Measurements from ENCODE around the gene C2CD4C. TPM values are rescaled to one million over a fixed set of nuclear protein-coding genes. Genes with fewer than 3 reads are reported as not detected.
"Not testable (repeated sequence)": the region's sequence is repeated elsewhere in the genome, so short reads cannot be mapped to it uniquely, and the experiment has no call there.

Gene C2CD4C
- total RNA-seq, 2 donors from 2014 or later: 0.13 to 0.40 TPM

DNA sequence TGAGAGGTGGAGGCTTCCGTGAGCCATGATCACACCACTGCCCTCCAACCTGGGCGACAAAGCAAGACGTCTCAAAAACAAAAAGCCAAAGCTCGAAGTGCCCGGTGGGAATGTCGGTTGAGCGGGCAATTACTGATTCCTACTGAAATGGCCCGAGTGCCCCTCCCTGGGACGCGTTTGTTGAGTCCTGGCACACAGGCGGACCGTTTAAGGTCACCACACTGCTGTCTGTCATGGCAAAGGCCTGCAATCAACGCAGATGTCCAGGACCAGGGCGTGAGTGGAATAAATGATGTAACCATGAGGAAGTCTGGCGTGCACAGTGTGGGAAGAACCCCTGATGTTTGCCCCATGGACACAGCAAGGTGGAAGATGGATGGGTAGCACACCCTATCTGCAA is 19.2 kb upstream of the C2CD4C start:
- no peaks in the 10 kb centered on the region for H3K9me3 Mint-ChIP-seq
- no peak overlapping the region for H3K27ac Mint-ChIP-seq
- H3K27me3 Mint-ChIP-seq: no peaks in the 10 kb centered on the region
- no peak for ATAC-seq (replicated peaks)
- no peak overlapping the region for H3K4me3 Mint-ChIP-seq
- H3K4me1 Mint-ChIP-seq: peaks cover 4% of the 10 kb centered on the region
- no peaks in the 10 kb centered on the region for H3K36me3 Mint-ChIP-seq (ENCODE audit: low read depth)

- H3K4me3 Mint-ChIP-seq; ATAC-seq (replicated peaks); H3K27me3 Mint-ChIP-seq; H3K36me3 Mint-ChIP-seq (ENCODE audit: low read depth); H3K4me1 Mint-ChIP-seq; H3K27ac Mint-ChIP-seq; H3K9me3 Mint-ChIP-seq: not testable (repeated sequence)
Observed at GRCh38 chr19:427675-428074, 18.7 kb upstream of the C2CD4C start.

DNA sequence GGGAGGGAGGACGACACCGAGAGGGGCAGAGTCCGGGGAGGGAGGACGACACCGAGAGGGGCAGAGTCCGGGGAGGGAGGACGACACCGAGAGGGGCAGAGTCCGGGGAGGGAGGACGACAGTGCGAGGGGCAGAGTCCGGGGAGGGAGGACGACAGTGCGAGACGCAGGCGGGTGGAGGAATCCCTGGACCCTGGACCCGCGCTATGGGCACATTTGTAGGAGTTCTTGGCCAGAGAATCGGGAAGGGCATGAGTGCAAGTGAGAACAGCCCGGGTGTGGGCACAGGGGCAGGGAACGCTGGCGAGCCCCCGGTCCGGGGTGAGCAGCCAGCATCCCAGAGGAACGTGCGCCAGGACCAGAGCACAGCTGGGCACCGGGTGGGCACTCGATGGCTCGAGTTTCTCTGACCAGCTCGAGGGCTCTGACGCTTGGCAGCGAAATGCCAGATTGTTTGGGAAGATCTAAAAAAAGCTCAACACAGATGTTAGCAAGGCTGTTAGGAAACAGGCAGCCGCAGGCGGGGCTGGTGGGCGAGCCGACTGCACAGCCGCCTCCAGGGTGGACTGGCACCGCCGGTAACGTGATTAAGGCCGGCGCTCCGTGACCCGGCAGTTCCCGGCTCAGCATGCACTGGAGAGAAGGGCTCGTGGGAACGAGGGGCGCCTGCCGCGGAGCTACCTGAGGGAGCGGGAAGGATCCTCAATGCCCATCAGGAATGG is 17.9 kb upstream of the C2CD4C start:
- no peak overlapping the region for H3K4me3 Mint-ChIP-seq
- ATAC-seq (replicated peaks): no peak
- H3K4me1 Mint-ChIP-seq: peaks cover 4% of the 10 kb centered on the region
- no peaks in the 10 kb centered on the region for H3K9me3 Mint-ChIP-seq
- H3K27ac Mint-ChIP-seq: no peak overlapping the region
- H3K36me3 Mint-ChIP-seq (ENCODE audit: low read depth): no peaks in the 10 kb centered on the region
- H3K27me3 Mint-ChIP-seq: no peaks in the 10 kb centered on the region

- Mint-ChIP-seq H3K4me1 (peaks cover under 1% of the 10 kb centered on the region), H3K9me3 (no peaks in the 10 kb centered on the region), H3K36me3 (ENCODE audit: low read depth) (no peaks in the 10 kb centered on the region), H3K27me3 (no peaks in the 10 kb centered on the region), H3K4me3 (no peak overlapping the region), H3K27ac (no peak overlapping the region)
- no peak for ATAC-seq (replicated peaks)
Observed at GRCh38 chr19:425056-425455, 16.1 kb upstream of the C2CD4C start.

DNA sequence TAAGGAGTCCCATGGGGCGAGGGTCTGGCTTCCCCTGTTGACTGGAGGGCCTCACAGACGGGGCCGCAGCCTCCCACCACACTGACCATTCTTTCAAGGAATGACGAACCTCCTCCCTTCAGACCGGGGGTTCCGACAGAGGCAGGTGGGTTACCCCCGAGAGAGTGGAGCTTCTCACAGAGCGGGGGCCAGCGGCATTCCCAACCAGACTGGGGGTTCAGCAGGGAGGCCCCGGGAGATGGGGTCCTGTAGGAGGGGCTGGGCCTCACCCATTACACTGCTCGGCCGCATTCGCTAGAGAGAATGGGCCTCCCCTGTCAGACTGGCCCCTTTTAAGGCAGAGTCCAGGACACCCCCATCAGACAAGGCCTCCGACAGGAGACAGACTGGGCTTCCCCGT is 15.6 kb upstream of the C2CD4C start:
- Mint-ChIP-seq H3K27ac (no peak overlapping the region), H3K9me3 (no peaks in the 10 kb centered on the region), H3K27me3 (no peaks in the 10 kb centered on the region), H3K36me3 (ENCODE audit: low read depth) (no peaks in the 10 kb centered on the region), H3K4me1 (no peaks in the 10 kb centered on the region), H3K4me3 (no peak overlapping the region)
- no peak for ATAC-seq (replicated peaks)

GRCh38 chr19:423691-424466 is 14.9 kb upstream of the C2CD4C start:
- no peaks in the 10 kb centered on the region for H3K9me3 Mint-ChIP-seq
- H3K27ac Mint-ChIP-seq: no peak overlapping the region
- H3K36me3 Mint-ChIP-seq (ENCODE audit: low read depth): no peaks in the 10 kb centered on the region
- H3K27me3 Mint-ChIP-seq: no peaks in the 10 kb centered on the region
- ATAC-seq (replicated peaks): no peak
- H3K4me3 Mint-ChIP-seq: no peak overlapping the region
- H3K4me1 Mint-ChIP-seq: no peaks in the 10 kb centered on the region

DNA sequence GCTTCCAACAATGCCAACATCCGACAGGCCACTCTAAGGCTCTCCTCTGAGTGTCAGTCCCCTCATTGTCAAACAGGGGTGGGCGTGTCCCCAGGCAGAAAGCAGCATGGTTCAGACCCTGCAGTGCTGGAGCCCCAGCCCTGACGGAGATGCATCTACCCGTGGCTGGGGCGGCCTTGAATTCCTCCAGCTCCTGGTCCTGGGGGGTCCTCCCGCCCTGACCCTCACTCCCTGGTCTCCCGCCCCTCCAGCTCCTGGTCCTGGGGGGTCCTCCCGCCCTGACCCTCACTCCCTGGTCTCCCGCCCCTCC is 13.9 kb upstream of the C2CD4C start:
- H3K27me3 Mint-ChIP-seq; H3K4me3 Mint-ChIP-seq; H3K36me3 Mint-ChIP-seq (ENCODE audit: low read depth); H3K4me1 Mint-ChIP-seq; H3K27ac Mint-ChIP-seq; ATAC-seq (replicated peaks); H3K9me3 Mint-ChIP-seq: not testable (repeated sequence)

GRCh38 chr19:422213-422916 is 13.4 kb upstream of the C2CD4C start:
- H3K36me3 Mint-ChIP-seq (ENCODE audit: low read depth): no peaks in the 10 kb centered on the region
- H3K27me3 Mint-ChIP-seq: no peaks in the 10 kb centered on the region
- H3K9me3 Mint-ChIP-seq: no peaks in the 10 kb centered on the region
- no peaks in the 10 kb centered on the region for H3K4me1 Mint-ChIP-seq
- no peak overlapping the region for H3K27ac Mint-ChIP-seq
- ATAC-seq (replicated peaks): no peak
- H3K4me3 Mint-ChIP-seq: no peak overlapping the region

- H3K4me1 Mint-ChIP-seq: no peaks in the 10 kb centered on the region
- no peak overlapping the region for H3K4me3 Mint-ChIP-seq
- no peak overlapping the region for H3K27ac Mint-ChIP-seq
- H3K27me3 Mint-ChIP-seq: no peaks in the 10 kb centered on the region
- H3K36me3 Mint-ChIP-seq (ENCODE audit: low read depth): no peaks in the 10 kb centered on the region
- H3K9me3 Mint-ChIP-seq: no peaks in the 10 kb centered on the region
- ATAC-seq (replicated peaks): no peak
Observed at GRCh38 chr19:419721-420515, 11.0 kb upstream of the C2CD4C start.

DNA sequence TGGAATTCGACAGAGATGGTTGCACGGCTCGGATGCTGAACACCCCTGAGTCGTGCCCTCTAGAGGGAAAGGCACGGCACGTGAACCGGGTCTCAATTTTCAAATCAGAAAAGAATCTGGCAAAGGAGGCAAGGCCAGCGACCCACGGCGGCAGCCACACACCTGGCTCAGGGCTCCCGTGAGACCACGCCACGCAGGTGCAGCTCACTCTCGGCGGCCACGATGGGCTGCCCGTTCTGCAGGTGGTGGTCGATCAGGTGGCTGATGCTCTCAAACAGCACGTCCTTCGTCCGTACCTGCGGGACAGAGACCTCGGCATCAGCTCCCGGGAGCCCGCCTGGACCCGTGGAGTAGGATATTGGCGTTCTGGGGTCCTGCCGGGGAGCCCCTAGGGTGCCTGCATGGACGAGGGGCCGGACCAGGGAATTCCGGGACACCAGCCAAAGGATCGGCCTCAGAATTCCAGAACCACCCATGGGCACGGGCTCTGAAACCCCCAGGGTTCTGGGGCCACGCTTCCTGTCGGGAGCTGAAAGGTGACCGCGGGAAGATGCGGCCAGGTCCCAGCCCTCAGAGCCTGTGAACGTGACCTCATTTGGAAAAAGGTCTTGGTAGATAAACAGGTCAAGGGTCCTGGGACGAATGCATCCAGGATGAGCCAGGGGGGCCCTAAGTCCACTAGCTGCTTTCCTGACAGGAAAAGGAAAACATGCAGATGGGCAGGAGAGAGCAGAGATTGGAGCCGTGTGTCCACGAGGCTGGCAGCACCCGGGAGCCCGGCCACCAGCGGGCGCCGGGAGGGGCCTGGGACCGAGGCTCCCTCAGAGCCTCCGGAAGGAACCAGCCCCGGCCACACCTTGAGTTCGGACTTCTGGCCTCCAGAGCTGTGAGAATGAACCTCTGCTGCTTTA is 10.1 kb upstream of the C2CD4C start:
- Mint-ChIP-seq H3K9me3 (no peaks in the 10 kb centered on the region), H3K4me3 (no peak overlapping the region), H3K36me3 (ENCODE audit: low read depth) (no peaks in the 10 kb centered on the region), H3K4me1 (no peaks in the 10 kb centered on the region), H3K27me3 (no peaks in the 10 kb centered on the region), H3K27ac (no peak overlapping the region)
- ATAC-seq (replicated peaks): no peak

- Mint-ChIP-seq H3K4me3 (no peak overlapping the region), H3K36me3 (ENCODE audit: low read depth) (no peaks in the 10 kb centered on the region), H3K4me1 (no peaks in the 10 kb centered on the region), H3K27ac (no peak overlapping the region), H3K9me3 (no peaks in the 10 kb centered on the region), H3K27me3 (no peaks in the 10 kb centered on the region)
- ATAC-seq (replicated peaks): no peak
Observed at GRCh38 chr19:416416-416815, 7.5 kb upstream of the C2CD4C start.

DNA sequence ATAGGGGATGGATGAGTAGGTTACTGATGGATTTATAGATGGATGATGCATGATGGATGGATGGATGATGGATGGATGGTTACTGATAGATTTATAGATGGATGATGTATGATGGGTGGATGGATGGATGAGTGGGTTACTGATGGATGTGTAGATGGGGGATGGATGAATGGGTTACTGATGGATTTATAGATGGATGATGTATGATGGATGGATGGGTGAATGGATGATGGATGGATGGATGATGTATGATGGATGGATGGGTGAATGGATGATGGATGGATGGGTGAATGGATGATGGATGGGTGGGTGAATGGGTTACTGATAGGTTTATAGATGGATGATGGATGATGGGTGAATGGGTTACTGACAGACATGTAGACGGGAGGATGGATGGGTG is 6.3 kb upstream of the C2CD4C start:
- H3K4me3 Mint-ChIP-seq: no peak overlapping the region
- no peaks in the 10 kb centered on the region for H3K4me1 Mint-ChIP-seq
- H3K36me3 Mint-ChIP-seq (ENCODE audit: low read depth): no peaks in the 10 kb centered on the region
- ATAC-seq (replicated peaks): no peak
- H3K9me3 Mint-ChIP-seq: no peaks in the 10 kb centered on the region
- no peak overlapping the region for H3K27ac Mint-ChIP-seq
- H3K27me3 Mint-ChIP-seq: no peaks in the 10 kb centered on the region

- Mint-ChIP-seq H3K27ac (no peak overlapping the region), H3K9me3 (no peaks in the 10 kb centered on the region), H3K4me1 (peaks cover 5% of the 10 kb centered on the region), H3K27me3 (peaks cover 6% of the 10 kb centered on the region), H3K36me3 (ENCODE audit: low read depth) (no peaks in the 10 kb centered on the region), H3K4me3 (no peak overlapping the region)
- no peak for ATAC-seq (replicated peaks)
Observed at GRCh38 chr19:413756-414420, 4.9 kb upstream of the C2CD4C start.
